Inflammatory macrophage treated with lipopolysaccharide for 1 hour (primary cell): Measurements from ENCODE around the gene AOAH.
"Not testable (repeated sequence)": the region's sequence is repeated elsewhere in the genome, so short reads cannot be mapped to it uniquely, and the experiment has no call there.

Experiments
- DNase-seq, 2 donors: peaks; one replicate each; pipeline ENCODE4 v3.0.0-alpha.2; 2020 to 2022

Gene AOAH

DNA sequence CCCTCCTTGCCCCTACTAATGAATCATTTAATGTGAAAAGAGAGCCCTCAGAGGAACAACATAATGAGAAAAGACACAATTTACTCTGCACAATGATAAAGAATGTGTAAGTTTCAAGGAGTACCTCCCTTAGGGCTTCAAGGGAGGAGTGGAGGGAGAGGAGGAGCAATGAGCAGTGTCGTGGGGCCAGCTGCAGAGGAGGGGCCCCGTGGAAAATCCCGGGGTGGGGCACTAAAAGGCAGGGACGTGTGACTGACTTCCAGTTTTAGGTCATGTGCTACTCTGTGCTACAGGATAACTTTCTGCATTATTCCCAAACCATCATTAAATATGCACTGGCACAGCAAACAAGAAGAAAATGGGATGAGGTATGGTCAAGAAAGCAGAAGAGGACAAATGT is 226.5 kb downstream of the AOAH start:
- no peak for DNase-seq

DNA sequence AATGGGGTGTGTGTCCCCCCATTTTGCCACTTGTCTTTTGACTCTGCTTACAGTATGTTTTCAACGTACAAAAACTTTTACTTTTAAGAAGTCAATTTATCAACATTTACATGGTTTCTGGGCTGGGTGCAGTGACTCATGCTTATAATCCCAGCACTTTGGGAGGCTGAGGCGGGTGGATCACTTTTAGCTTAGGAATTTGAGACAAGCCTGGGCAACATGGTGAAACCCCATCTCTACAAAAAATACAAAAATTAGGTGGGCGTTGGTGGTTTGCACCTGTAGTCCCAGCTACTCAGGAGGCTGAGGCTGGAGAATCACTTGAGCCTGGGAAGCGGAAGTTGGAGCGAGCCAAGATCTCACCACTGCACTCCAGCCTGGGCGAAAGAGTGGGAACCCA is 227.1 kb downstream of the AOAH start:
- not testable (repeated sequence) for DNase-seq

- no peak for DNase-seq
Observed at GRCh38 chr7:36496576-36496975, 227.7 kb downstream of the AOAH start.

DNA sequence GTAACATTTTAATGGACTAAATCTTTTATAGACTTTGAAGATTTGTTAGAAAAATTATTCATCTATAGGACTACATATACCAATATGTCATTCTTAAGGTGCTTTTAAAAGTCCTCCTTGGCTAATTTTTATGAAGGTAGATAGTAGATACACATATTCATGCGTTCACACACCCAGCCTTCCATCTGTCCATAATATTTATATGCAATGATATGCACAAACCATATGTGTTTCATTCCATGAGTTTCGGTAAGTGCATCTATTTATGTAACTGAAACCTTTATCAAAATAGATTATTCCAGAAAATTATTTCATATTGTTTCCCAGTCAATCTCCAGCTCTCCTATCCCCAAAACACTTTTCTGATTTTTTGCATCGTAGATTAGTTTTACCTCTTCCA is 233.0 kb downstream of the AOAH start:
- no peak for DNase-seq

DNA sequence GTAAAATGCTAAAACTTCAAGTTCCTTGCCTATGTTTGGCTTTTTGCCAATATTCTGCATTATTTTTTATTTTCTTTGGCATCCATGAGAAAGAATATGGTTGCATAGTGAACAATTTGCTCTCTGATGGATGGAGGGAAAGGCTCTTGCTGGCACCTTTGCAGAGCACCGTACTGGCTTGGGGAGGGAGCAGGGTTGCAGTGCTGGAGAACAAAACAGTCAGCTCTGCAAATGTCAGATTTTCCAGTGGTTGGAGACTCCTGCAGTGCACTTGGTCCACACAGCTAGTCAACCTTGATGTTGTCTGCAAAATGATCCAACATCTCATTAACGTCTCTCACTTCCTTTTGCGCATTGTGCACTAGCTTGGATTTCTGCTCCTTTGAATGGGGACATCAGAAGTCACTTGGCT is 233.9 kb downstream of the AOAH start:
- no peak for DNase-seq

DNA sequence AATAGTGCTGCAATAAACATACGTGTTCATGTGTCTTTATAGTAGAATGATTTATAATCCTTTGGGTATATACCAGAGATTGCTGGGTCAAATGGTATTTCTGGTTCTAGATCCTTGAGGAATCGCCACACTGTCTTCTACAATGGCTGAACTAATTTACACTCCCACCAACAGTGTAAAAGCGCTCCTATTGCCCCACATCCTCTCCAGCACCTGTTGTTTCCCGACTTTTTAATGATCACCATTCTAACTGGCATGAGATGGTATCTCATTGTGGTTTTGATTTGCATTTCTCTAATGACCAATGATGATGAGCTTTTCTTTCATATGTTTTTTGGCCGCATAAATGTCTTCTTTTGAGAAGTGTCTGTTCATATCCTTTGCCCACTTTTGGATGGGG is 235.6 kb downstream of the AOAH start:
- DNase-seq: not testable (repeated sequence)

- peak; percentile 41 to 80 for DNase-seq
Observed at GRCh38 chr7:36487756-36488336, 236.4 kb downstream of the AOAH start.

- DNase-seq: no peak
Observed at GRCh38 chr7:36486336-36486735, 238.0 kb downstream of the AOAH start.

DNA sequence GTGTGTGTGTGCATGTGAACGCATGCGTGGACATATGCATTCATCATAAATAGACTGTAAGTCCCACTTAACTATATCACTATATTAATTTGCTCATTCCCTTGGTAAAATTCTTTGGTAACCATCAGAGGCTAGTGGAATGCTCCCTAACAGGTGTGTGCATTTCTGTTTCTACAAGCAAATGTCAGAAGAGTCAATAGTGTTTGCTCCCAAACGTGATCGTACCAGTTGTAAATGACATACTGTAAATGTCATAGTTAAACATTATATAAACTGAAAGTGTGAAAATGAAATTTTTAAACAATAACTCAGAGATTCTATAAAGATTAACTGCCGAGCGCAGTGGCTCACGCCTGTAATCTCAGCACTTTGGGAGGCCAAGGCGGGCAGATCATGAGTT is 240.0 kb downstream of the AOAH start:
- no peak for DNase-seq

DNA sequence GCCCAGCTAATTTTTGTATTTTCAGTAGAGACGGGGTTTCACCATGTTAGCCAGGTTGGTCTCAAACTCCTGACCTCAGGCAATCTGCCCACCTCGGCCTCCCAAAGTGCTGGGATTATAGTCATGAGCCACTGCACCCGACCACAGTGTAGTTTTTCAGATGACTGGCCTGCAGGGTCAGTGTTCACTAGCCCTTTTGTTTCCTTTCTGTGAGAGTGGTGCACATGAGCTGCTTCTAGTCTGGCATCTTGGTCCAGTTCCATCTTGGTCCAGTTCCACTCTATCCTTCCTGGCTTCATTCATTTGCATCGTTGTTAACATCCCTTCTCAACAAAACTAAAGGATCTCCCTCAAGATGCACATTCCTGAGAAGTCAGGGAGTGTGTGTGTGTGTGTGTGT is 240.4 kb downstream of the AOAH start:
- not testable (repeated sequence) for DNase-seq

DNA sequence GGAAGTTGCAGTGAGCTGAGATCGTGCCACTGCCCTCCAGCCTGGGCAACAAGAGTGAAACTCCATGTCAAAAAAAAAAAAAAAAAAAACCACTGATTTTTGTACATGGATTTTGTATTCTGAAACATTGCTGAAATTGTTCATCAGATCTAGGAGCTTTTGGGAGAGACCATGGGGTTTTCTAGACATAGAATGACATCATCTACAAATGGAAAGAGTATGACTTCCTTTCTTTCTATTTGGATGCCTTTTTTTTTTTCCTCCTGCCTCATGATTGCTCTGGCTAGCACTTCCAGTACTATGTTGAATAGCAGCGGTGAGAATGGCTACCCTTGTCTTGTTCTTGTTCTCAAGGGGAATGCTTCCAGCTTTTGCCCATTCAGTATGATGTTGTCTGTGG is 245.5 kb downstream of the AOAH start:
- peak; percentile 16 to 35 for DNase-seq

GRCh38 chr7:36475381-36475780 is 248.9 kb downstream of the AOAH start:
- DNase-seq: no peak

- no peak for DNase-seq
Observed at GRCh38 chr7:36475011-36475342, 249.3 kb downstream of the AOAH start.

DNA sequence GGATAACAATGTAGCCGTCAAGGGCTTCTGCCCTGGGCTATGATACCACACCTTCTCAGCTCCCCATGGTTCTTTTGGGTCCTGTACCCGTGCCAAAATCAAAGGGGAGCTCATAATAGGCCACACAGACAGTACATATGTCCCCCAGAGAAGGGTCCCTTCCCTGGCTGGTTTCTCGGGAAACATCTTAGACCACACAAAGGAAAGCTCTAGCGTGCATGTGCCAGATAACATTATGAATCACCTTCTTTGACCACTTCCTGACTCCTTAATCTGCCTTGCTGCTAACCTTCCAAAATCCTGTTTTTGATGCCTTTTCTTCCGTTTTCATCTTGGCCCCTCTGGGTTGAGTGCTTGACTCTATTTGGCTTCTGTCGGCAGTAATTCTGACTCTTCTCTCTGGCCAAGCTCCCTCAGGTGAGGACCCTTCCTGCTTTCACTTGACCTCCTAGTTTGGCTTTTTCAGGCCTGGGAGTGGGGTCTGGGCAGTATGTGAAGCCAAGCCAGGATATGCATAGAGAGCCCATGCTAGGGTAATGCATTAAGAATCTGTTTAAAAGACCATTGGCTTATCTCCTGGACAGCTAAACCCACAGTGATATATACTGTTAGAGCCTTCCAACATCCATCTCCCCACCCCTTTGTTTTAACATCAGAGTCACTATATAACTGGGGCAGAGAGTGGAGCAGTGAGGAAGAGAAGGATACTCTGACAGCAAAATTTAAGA is 249.8 kb downstream of the AOAH start:
- no peak for DNase-seq

DNA sequence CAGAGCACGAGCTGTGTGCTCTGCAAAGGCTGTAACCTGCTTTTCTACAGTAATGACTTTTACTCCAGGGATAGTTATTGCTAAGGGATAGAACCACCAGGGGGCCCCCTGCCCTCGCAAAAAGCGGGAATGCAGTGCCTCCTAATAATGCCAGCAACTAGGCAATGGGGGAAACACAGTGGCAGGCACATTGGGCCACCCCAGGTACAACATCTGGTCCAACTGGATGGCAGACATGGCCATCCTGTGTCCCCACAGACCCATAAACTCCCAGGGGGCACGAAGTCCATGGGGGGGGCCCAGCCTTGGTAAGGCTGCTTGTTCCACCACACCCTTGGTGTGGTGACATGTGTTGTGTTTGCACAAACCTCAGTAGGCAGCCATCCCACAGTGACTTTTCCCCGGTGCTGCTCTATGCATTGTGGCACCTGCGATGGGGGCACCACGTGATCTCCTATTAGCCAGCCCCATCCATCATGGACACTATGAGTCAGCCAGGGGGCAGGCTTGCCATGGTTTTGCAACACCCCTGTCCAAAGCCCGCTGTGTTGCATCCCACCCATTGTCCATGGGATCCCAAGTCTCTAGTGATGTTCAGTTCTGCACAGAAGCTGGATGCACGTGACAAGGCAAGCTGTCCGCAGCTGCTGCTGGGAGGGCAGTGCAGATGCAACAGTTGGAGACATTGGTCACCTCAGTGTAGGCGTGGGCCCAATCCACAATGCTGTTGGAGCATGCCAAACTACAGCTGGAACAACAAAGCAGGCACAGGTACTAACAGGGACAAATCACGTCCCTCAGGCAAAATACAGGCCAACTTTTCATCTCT is 250.6 kb downstream of the AOAH start:
- peak in 1 of 2 donors; percentile 46 for DNase-seq

DNA sequence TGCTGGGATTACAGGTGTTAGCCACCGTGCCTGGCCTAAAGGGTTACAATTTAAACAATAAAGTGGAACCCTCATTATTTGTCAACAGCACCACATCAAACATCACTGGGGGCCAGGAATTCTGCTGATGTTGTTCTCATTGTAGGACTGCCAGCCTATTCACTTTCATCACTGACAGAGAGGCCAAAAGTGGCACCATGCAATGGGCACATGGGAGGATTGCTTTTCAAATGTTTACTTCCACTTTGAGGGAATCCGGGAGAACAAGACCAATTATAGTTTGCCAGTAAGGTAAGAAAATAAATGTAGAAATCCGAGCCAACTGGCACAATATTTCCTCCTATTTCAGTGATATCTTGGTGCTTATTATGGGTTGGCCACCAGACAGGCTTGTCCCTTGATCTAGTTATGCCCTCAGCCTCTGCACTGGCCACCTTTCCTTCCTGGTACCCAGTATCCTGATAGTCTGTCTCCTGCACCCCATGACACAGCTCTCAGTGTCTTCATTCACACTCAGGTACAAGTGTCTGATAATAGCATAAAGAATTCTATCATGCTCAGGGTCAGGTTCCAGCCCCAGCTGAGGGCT is 252.1 kb downstream of the AOAH start:
- DNase-seq: no peak

DNA sequence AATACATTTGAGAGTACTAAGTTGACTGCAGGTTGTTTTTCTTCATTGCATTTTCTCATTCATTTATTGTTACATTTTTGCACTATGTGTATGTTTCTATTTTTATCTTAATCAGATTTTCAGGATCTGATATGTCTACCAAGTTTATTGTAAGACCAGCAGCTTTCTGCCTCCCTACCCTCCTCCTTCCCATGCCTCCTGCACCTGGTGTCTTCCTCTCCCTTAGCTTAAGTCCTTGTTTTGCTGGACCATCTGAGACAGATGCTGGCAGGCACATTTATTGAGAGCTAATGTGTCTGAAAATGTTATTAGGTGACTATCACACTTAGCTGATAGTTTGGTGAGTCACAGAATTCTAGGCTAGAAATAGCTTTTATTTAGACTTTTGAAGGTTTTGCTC is 255.1 kb downstream of the AOAH start:
- DNase-seq: no peak

DNA sequence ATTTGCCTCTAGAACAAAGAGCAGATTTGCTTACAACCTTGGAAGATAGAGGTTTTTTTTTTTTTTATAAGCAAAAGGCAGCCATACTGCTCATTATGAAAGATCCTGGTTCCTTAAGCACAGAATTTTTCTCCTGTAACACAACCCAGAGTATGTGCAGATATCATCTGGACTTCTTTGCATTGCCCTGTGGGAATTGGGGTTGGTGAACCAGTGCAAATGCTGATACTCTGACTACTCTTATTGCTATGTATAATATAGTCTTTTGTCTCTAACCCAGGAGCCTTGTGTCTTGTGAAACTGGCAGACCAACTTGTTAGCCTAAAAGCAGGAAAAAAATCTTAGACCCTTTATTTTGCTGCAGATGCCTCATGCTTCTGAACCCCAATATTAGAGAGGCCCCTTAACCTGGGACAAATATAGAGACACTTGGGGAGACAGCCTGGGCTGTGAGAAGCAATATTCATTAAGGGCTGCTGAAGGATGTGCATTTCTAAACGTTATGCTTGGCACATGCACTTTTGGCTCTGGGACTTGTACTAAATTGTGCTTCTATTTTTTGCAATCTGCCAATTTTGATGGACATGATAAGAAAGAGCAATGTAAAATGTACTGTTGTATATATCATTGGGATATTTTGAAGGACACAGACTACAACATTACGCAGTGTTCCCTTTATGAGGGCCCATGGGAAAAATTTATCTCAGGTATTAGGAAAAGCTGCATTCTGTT is 255.8 kb downstream of the AOAH start:
- no peak for DNase-seq

GRCh38 chr7:36466001-36466400 is 258.3 kb downstream of the AOAH start:
- not testable (repeated sequence) for DNase-seq

DNA sequence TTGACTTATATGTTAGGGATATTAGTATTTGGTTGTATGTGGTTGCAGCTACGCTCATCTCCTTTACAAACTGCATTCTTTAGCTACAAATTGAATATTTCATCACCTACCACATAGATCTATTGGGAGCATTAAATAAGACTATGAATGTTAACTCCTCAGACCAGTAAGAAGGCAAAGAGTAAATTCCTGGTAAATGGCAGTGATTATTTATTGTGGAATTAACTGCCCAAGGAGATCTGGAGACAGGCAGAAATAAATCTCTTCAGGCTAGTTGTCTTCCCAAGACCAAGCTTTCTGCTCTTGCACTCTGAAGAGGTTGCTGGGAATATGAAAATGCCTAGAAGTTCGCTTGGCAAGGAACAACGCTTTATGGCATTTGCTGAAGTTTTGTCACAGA is 260.0 kb downstream of the AOAH start:
- DNase-seq: no peak
